ENCODE measurements around the gene GRM1. TPM values are rescaled to one million over a fixed set of nuclear protein-coding genes. Genes with fewer than 3 reads are reported as not detected.

The GRM1 gene
- total and polyA plus RNA-seq, 2 donors (not counting 3 experiments of a cell fraction or from before 2014, with no cell fraction given): 0.07 TPM; not detected in 1

DNA sequence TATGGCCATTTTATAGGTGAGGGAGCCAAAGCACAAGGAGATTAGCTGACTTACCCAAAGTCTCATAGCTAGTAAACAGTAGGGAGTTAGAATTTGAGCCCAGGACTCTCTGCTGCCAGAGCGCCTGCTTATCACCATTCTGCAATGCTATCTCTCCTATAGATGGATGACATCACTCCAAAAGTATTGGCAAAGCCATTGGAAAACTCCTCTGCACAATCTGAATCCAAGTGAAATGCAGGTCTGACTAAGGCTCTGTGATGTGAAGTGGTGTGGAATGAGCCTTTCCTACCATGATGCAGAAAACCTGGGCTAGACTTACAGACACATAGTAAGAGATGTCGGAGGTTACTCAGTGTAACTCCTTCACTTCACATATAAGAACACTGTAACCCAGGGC, 106.3 kb downstream of the GRM1 start:
- no peaks in the 10 kb centered on the region for H3K9me1 ChIP-seq (replicated peaks; ENCODE audit: control insufficient read depth, extremely low read depth, insufficient read depth, low read length)
- BruUV-seq (replicated peaks): no TSS peak
- no peaks in the 10 kb centered on the region for H3K27me3 ChIP-seq (ENCODE audit: control insufficient read depth in 2 of 2, insufficient read depth in 2 of 2, low read length in 2 of 2)
- no peaks in the 10 kb centered on the region for H3K79me2 ChIP-seq (ENCODE audit: control insufficient read depth, insufficient read depth, low read length)
- no peaks in the 10 kb centered on the region for H3K36me3 ChIP-seq (ENCODE audit: control insufficient read depth in 2 of 2, extremely low read depth in 1 of 2, insufficient read depth in 2 of 2, low read length in 2 of 2)
- dilution Hi-C loops (cut with MboI; ENCODE audit: extremely low pct_ligation_motif_present, low sequenced_read_pairs): no loop called here
- H2AFZ ChIP-seq (ENCODE audit: low read depth, low read length): no peak overlapping the region
- CTCF ChIA-PET: no interaction called here
- no peaks in the 10 kb centered on the region for H4K20me1 ChIP-seq (replicated peaks; ENCODE audit: control insufficient read depth, extremely low read depth, insufficient read depth, low read length)
- TF ChIP-seq FOS (IDR thresholded peaks at IDR 0.05; ENCODE audit: borderline replicate concordance, insufficient read depth, low read length) (no peak), EZH2 (IDR thresholded peaks at IDR 0.05; ENCODE audit: borderline replicate concordance, low read depth, low read length, severe bottlenecking) (no peak), MYC (IDR thresholded peaks at IDR 0.05; ENCODE audit: low read depth, low read length) (no peak), POLR2AphosphoS5 (IDR thresholded peaks at IDR 0.05; ENCODE audit: insufficient read depth, low read depth, low read length) (no peak), GATA2 (IDR thresholded peaks at IDR 0.05; ENCODE audit: insufficient read depth, insufficient read length, low read depth, low read length) (no peak)
- TF ChIP-seq, protein P1, sequence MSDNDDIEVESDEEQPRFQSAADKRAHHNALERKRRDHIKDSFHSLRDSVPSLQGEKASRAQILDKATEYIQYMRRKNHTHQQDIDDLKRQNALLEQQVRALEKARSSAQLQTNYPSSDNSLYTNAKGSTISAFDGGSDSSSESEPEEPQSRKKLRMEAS (IDR thresholded peaks at IDR 0.05; ENCODE audit: insufficient read depth, insufficient read length): no peak
- TF ChIP-seq, protein P2, sequence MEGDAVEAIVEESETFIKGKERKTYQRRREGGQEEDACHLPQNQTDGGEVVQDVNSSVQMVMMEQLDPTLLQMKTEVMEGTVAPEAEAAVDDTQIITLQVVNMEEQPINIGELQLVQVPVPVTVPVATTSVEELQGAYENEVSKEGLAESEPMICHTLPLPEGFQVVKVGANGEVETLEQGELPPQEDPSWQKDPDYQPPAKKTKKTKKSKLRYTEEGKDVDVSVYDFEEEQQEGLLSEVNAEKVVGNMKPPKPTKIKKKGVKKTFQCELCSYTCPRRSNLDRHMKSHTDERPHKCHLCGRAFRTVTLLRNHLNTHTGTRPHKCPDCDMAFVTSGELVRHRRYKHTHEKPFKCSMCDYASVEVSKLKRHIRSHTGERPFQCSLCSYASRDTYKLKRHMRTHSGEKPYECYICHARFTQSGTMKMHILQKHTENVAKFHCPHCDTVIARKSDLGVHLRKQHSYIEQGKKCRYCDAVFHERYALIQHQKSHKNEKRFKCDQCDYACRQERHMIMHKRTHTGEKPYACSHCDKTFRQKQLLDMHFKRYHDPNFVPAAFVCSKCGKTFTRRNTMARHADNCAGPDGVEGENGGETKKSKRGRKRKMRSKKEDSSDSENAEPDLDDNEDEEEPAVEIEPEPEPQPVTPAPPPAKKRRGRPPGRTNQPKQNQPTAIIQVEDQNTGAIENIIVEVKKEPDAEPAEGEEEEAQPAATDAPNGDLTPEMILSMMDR (IDR thresholded peaks at IDR 0.05; ENCODE audit: extremely low read depth in 1 of 2, insufficient read depth in 1 of 2, low read depth in 1 of 2, low read length in 2 of 2): no peak
- no peaks in the 10 kb centered on the region for H3K9me3 ChIP-seq (replicated peaks; ENCODE audit: control insufficient read depth, insufficient read depth, low read length)
- no peak for DNase-seq (ENCODE audit: low read depth, low spot score)
- H3K4me1 ChIP-seq (ENCODE audit: control insufficient read depth, extremely low read depth, insufficient read depth, low read length): no peaks in the 10 kb centered on the region
- intact Hi-C loops (cut with micrococcal nuclease): no loop called here
- POLR2A ChIA-PET: no interaction called here
- H3K27ac ChIP-seq (ENCODE audit: insufficient read depth, low read depth, low read length): no peak overlapping the region
- peak; percentile 8 for FAIRE-seq
- H3K9ac ChIP-seq (replicated peaks; ENCODE audit: extremely low read depth, insufficient read depth, low read length): no peak overlapping the region
- no peak overlapping the region for H3K4me3 ChIP-seq (replicated peaks in 1 of 3; ENCODE audit: insufficient read depth in 1 of 3, low read depth in 1 of 3, low read length in 3 of 3)
- no peak overlapping the region for H3K4me2 ChIP-seq (ENCODE audit: insufficient read depth, low read length)

Measured in endothelial cell of umbilical vein (primary cell).